Rectal smooth muscle tissue (tissue), 1 donor: ENCODE data around the gene PPIL3.

Experiments used
- H3K27ac ChIP-seq: one replicate; pipeline ENCODE4 v1.7.0; 2013; ENCODE audit warnings: low read depth, low read length, inconsistent platforms
- H3K27me3 ChIP-seq: one replicate; pipeline ENCODE4 v1.7.0; 2013; ENCODE audit warnings: low read length; ENCODE audit not compliant: control insufficient read depth, insufficient read depth
- H3K36me3 ChIP-seq: one replicate; pipeline ENCODE4 v1.7.0; 2013; ENCODE audit warnings: low read length; ENCODE audit not compliant: control insufficient read depth, insufficient read depth
- H3K4me1 ChIP-seq: one replicate; pipeline ENCODE4 v1.7.0; 2013; ENCODE audit warnings: low read length; ENCODE audit not compliant: control insufficient read depth, insufficient read depth
- H3K4me3 ChIP-seq: one replicate; pipeline ENCODE4 v1.7.0; 2013; ENCODE audit warnings: low read length
- H3K9ac ChIP-seq: one replicate; pipeline ENCODE4 v1.7.0; 2013; ENCODE audit warnings: low read length

PPIL3 gene

DNA sequence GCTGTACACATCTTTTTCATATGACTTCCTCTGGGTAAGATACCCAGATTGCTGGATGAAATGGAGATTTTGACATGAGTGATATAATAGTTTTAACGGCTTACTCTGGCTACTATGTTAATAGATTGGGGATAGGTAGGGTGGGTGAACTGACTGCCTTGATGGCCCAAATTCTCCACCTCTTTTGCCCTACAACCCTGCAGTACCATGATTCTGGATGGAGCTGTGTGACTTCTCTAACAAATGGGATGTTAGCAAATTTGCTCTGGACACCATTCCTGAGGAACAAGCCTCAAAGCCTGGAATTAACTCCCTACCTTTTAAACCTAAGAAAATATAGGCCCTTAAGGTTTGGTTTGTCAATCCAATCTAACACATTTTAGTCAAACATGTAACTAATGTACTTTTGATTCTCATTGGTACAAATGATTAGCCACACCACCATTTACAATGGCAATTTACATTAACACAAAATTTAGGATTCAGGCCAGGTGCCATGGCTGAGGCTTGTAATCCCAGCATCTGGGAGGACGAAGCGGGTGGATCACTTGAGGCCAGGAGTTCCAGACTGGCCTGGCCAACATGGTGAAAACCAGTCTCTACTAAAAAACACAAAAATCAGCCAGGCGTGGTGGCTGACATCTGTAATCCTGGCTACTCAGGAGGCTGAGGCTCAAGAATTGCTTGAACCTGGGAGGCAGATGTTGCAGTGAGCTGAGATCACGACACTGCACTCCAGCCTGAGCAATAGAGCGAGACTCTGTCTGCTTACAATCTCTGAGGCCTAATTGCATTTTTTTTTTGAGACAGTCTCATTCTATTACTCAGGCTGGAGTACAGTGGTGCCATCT, 37.3 kb downstream of the PPIL3 start:
- no peak overlapping the region for H3K4me3 ChIP-seq
- no peaks in the 10 kb centered on the region for H3K27me3 ChIP-seq
- H3K9ac ChIP-seq, result no peak overlapping the region
- no peak overlapping the region for H3K27ac ChIP-seq
- H3K36me3 ChIP-seq, result peaks cover 39% of the 10 kb centered on the region
- no peaks in the 10 kb centered on the region for H3K4me1 ChIP-seq

DNA sequence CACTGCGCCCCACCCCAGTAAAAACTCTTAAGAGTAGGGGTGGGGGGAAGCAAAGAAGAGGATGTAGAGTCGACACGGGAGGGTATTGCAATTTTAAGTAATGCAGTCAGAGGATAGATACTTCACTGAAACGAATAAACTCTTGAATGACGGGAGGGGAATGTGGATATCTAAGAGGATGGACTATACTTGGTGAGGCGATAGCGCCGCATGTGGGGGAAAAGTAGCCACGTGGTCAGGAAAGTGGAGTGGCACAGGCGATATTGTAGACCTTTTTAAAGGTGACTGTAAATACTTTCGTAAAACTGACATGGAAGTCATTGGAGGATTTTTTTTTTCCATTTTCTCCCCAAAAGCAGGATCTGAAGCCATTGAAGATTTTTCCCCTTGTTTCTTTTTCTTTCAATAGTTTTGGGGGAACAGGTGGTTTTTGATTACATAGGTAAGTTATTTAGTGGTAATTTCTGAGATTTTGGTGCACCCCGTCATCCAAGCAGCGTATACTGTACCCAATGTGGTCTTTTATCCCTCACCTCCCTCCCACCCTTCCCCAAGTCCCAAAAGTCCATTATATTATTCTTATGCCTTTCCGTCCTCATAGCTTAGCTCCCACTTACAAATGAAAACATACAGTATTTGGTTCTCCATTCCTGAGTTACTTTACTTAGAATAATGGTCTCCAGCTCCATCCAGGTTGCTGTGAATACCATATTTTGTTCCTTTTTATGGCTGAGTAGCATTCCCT, 38.2 kb downstream of the PPIL3 start:
- H3K4me3 ChIP-seq, result no peak overlapping the region
- H3K27ac ChIP-seq, result no peak overlapping the region
- H3K4me1 ChIP-seq, result no peaks in the 10 kb centered on the region
- peaks cover 33% of the 10 kb centered on the region for H3K36me3 ChIP-seq
- no peaks in the 10 kb centered on the region for H3K27me3 ChIP-seq
- H3K9ac ChIP-seq, result no peak overlapping the region

DNA sequence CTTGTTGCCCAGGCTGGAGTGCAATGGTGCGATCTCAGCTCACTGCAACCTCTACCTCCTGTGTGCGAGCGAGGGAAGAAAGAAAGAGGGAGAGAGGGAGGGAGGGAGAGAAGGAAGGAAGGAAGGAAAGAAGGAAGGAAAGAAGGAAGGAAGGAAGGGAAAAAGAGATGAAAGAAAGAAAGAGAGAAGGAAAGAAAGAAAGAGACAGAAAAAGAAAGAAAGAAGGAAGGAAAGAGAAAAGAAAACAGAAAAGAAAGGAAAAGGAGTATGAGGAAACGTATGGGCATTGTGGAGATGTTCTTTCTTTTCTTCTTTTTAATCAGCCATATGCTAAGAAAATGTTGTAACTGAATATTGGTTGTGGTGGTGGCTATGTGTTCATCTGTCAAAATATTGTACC, 40.9 kb downstream of the PPIL3 start:
- Histone ChIP-seq H3K4me1 (no peaks in the 10 kb centered on the region), H3K4me3 (no peak overlapping the region), H3K27me3 (no peaks in the 10 kb centered on the region), H3K36me3 (peaks cover 20% of the 10 kb centered on the region), H3K9ac (no peak overlapping the region), H3K27ac (no peak overlapping the region)

DNA sequence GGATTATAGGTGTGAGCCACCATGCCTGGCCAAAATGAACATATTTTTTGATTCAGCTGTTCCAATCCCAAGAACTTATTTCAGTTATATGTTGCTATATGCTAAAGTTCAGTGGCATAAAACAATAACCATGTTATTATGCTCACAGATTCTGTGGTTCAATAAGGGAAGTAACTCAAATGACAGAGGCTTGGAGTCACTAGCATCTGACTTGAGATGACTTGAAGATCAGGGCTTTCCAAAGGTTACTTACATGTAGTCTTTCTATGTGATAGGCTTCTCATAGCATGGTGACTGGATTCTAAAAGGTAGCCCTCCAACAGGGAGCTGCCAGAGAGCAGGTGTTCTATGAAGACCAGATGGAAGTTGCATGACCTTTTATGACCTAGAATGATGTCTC, 41.6 kb downstream of the PPIL3 start:
- H3K27ac ChIP-seq, result no peak overlapping the region

DNA sequence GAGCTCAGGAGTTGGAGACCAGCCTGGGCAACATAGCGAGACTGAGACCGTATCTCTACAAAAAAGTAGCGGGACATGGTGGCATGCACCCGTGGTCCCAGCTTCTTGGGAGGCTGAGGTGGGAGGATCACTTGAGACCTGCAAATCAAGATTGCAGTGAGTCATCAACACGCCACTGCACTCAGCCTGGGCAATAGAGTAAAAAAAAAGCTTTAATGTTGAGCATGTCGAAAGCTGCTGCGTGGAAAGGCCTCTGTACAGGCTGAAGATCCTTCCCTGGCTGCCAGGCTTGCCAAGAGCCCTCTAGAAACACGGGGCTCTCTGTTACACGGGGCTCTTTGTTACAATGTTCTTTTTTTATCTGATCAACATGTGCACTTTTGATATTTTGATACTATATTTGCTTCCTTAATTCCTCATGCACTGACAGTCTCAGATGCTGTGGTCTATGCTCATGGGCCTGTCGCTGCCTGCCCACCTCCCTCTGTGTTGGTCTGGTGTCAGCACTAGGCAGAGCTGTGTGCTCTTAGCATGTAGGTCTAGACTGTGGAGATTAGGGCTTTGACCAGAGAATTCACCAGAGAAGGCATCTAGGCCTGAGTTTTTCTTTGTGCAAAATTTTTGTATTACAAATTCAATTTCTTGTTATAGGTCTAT, 43.1 kb downstream of the PPIL3 start:
- H3K4me1 ChIP-seq, result no peaks in the 10 kb centered on the region
- H3K36me3 ChIP-seq, result peaks cover 4% of the 10 kb centered on the region
- no peak overlapping the region for H3K9ac ChIP-seq
- H3K4me3 ChIP-seq, result no peak overlapping the region
- no peaks in the 10 kb centered on the region for H3K27me3 ChIP-seq
- no peak overlapping the region for H3K27ac ChIP-seq

More for the DNA sequence above, 41.6 kb downstream of the PPIL3 start:
- Histone ChIP-seq H3K9ac (no peak overlapping the region), H3K36me3 (peaks cover 14% of the 10 kb centered on the region), H3K4me1 (no peaks in the 10 kb centered on the region), H3K27me3 (no peaks in the 10 kb centered on the region), H3K4me3 (no peak overlapping the region)

DNA sequence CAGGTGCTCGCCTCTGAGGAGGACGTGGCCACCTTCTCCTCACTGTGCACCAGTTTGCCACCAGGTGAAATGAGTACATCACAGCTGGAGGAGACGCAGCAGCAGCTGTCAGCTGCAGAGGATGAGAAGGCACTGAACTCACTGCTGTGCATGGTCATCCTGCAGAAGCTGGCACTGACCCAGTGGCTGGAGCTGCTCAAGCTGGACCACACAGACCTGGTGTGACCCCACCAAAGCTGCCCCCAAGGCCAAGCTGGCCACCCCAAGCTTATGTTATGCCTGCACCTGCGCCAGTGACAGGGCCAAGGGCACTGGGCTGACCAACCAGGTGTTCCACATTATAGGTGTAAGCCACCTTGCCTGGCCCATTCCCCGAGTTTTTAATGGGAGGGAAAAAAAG, 43.7 kb downstream of the PPIL3 start:
- no peaks in the 10 kb centered on the region for H3K36me3 ChIP-seq
- H3K4me3 ChIP-seq, result no peak overlapping the region
- H3K27ac ChIP-seq, result no peak overlapping the region
- no peak overlapping the region for H3K9ac ChIP-seq
- no peaks in the 10 kb centered on the region for H3K27me3 ChIP-seq
- no peaks in the 10 kb centered on the region for H3K4me1 ChIP-seq

DNA sequence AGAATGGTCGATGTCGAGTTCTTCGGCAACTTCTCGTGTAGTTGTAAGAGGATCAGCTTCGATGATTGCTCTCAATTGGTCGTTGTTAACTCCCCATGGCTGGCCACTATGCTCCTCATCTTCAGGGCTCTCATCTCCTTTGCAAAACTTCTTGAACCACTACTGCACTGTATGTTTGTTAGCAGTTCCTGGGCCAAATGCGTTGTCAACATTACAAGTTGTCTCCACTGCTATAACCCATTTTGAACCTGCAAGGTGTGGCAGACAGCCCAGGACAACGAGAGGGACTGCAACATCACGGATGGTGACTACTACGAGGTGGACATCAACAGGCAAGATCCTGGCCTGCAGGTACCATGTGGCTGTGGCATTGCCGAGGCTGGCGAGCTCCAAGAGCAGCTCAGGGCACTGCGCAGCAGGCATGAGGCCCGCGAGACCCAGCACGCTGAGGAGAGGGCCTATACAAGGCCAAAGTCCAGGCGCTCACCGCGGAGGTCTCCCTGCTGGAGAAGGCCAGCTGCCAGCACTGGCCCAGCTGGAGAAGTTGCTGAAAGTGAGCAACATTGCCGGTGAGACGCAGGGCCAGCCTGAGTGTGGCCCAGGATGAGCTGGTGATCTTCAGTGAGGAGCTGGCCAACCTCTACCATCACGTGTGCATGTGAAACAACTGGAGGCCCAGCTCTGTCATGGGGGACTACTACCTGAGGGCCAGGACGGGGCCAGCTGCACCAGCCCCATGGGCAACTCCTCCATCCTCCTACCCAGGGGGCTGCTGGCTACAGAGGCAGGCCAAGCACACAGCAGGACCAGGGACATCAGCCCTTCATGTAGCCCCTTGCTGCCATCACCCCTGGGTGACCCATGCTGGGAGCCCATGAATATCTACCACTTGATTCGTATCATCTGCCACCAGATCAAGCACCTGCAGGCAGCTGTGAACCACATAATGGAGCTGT, 44.6 kb downstream of the PPIL3 start:
- H3K4me1 ChIP-seq, result no peaks in the 10 kb centered on the region
- no peaks in the 10 kb centered on the region for H3K36me3 ChIP-seq
- no peak overlapping the region for H3K9ac ChIP-seq
- no peak overlapping the region for H3K4me3 ChIP-seq
- H3K27ac ChIP-seq, result no peak overlapping the region
- H3K27me3 ChIP-seq, result no peaks in the 10 kb centered on the region

DNA sequence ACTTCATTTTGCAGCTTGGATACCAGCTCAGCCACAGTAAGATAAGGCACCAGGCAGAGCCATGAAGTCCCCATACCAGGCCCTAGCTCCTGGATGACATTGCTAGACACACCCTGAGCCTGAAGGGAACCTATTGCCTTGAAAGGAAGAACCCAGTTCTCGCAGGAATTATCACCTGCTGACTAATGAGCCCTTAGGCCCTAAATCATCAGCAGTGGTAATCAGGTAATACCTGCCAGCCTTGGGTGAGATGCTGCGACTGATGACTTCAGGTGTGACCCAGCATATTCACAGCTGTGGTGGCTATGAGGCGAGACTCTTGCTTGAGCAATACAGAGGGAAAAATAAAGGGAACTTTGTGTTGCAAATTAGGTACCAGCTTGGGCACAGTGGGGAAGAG, 49.4 kb downstream of the PPIL3 start:
- Histone ChIP-seq H3K27me3 (no peaks in the 10 kb centered on the region), H3K27ac (no peak overlapping the region), H3K9ac (no peak overlapping the region), H3K4me1 (no peaks in the 10 kb centered on the region), H3K4me3 (no peak overlapping the region), H3K36me3 (no peaks in the 10 kb centered on the region)

DNA sequence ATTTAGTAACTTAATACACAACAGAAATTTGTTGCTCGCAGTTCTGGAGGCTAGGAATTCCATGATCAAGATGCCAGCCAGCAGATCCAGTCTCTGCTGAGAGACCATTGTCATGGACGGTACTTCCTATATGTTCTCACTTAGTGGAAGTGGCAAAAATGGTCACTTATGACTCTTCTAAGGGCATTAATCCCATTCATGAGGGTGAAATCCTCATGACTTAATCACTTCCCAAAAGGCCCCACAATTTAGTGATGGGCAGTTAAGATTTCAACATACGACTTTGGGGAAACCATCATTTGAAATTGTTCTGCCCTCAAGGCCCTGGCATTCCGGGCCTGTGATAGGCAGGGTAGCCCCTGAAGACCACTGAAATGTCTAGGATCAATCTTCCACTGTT, 54.2 kb downstream of the PPIL3 start:
- H3K27ac ChIP-seq, result no peak overlapping the region
- no peaks in the 10 kb centered on the region for H3K4me1 ChIP-seq
- no peaks in the 10 kb centered on the region for H3K27me3 ChIP-seq

DNA sequence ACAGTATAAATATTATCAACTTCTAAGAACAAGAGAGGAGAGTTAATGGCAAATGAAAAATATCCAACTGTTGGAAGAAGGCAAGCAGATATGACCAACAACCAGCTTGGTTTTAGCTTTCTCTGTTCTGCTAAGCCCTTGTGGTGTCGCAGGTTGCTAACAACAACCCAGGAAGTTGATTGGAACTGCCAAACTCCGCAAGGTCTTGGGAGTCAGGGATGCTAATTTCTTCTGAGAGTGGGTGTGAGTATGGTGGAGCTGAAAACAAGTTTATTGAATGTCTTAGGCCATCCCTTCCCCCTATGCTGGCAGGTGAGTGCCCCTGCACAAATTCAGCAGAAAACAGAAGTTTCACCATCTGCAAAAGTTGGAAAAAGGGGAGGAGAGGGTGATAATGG, 59.6 kb downstream of the PPIL3 start:
- Histone ChIP-seq H3K36me3 (no peaks in the 10 kb centered on the region), H3K9ac (no peak overlapping the region), H3K4me1 (no peaks in the 10 kb centered on the region), H3K4me3 (no peak overlapping the region), H3K27ac (no peak overlapping the region), H3K27me3 (no peaks in the 10 kb centered on the region)

More for the DNA sequence above, 54.2 kb downstream of the PPIL3 start:
- H3K4me3 ChIP-seq, result no peak overlapping the region
- no peaks in the 10 kb centered on the region for H3K36me3 ChIP-seq
- no peak overlapping the region for H3K9ac ChIP-seq

DNA sequence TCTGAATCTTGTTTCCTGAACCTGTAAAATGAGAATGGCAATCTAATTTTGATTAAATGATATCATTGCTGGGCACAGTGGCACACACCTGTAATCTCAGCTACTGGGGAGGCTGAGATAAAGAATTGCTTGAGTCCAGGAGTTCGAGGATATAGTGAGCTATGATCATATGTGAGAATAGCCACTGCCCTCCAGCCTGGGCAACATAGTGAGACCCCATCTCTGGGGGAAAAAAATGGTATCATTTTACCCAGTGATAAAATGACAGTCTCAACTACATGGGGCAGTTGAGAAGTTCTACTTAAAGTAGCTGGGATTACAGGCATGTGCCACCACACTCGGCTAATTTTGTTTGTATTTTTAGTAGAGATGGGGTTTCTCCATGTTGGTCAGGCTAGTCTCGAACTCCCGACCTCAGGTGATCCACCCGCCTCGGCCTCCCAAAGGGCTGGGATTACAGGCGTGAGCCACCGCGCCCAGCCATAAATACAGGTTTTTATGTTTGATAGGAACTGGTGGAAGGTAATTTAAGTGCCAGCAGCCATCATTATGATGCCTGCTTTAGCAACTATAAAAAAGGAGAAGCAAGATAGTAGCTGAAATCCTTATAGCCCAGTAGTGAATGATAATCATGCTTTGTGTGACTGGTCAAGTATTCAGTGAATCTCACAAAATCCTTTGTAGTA, 60.2 kb downstream of the PPIL3 start:
- no peaks in the 10 kb centered on the region for H3K36me3 ChIP-seq
- no peak overlapping the region for H3K9ac ChIP-seq
- H3K4me3 ChIP-seq, result no peak overlapping the region
- H3K4me1 ChIP-seq, result no peaks in the 10 kb centered on the region
- no peak overlapping the region for H3K27ac ChIP-seq
- no peaks in the 10 kb centered on the region for H3K27me3 ChIP-seq
